Bronchial epithelial cell (primary cell): ENCODE measurements around the gene NDUFAF2. TPM values are rescaled to one million over a fixed set of nuclear protein-coding genes. Genes with fewer than 3 reads are reported as not detected.
"Not testable (repeated sequence)": the region's sequence is repeated elsewhere in the genome, so short reads cannot be mapped to it uniquely, and the experiment has no call there.

Experiments used
- DNase-seq: peaks from one replicate; pipeline ENCODE4 v3.0.0-alpha.2; 2010; ENCODE audit warnings: low read depth
- FAIRE-seq: peaks from 2 replicates; lab custom pipeline; 2011; peaks lifted over from hg19 to GRCh38; lab: Jason Lieb, UNC
- H3K27me3 ChIP-seq: 2 replicates; pipeline ENCODE4 v1.5.1; 2011; ENCODE audit warnings: low read length; ENCODE audit not compliant: control insufficient read depth, insufficient read depth
- H3K36me3 ChIP-seq: 2 replicates; pipeline ENCODE4 v1.5.1; 2011; ENCODE audit warnings: low read length; ENCODE audit not compliant: control insufficient read depth, insufficient read depth
- H3K4me3 ChIP-seq: 2 replicates; pipeline ENCODE4 v1.5.1; 2011; ENCODE audit warnings: mild to moderate bottlenecking, low read depth, low read length, control low read depth
- CTCF ChIP-seq: IDR thresholded peaks from 2 replicates; pipeline ENCODE4 v1.5.1; 2011; ENCODE audit warnings: mild to moderate bottlenecking, moderate library complexity, low read length, control low read depth, inconsistent platforms; ENCODE audit not compliant: insufficient read depth, severe bottlenecking
- total RNA-seq: library from RNA; depleted of rRNA; stranded (reverse); fragments of >200 nt; gene quantifications from 2 replicates; pipeline ENCODE4 v1.2.1, GENCODE V29; 2014

The NDUFAF2 gene
- total RNA-seq, 1 donor from 2014 or later, result 40.5 TPM

GRCh38 chr5:61180886-61181285 is 235.9 kb downstream of the NDUFAF2 start:
- Histone ChIP-seq H3K36me3 (no peaks in the 10 kb centered on the region), H3K27me3 (no peaks in the 10 kb centered on the region), H3K4me3 (peak overlapping the region; percentile 0)
- TF ChIP-seq CTCF, result no peak
- peak; percentile 18 for DNase-seq
- FAIRE-seq, result no peak

GRCh38 chr5:61182449-61182848 is 237.4 kb downstream of the NDUFAF2 start:
- no peak for FAIRE-seq
- no peak for DNase-seq
- no peak overlapping the region for H3K4me3 ChIP-seq
- no peak for TF ChIP-seq CTCF
- H3K27me3 ChIP-seq, result no peaks in the 10 kb centered on the region
- no peaks in the 10 kb centered on the region for H3K36me3 ChIP-seq

- H3K4me3 ChIP-seq, result no peak overlapping the region
- no peaks in the 10 kb centered on the region for H3K36me3 ChIP-seq
- FAIRE-seq (no peak), DNase-seq (no peak)
- H3K27me3 ChIP-seq, result no peaks in the 10 kb centered on the region
- no peak for TF ChIP-seq CTCF
Observed at GRCh38 chr5:61183538-61183937, 238.5 kb downstream of the NDUFAF2 start.

- no peaks in the 10 kb centered on the region for H3K36me3 ChIP-seq
- FAIRE-seq (no peak), DNase-seq (no peak)
- no peak overlapping the region for H3K4me3 ChIP-seq
- no peaks in the 10 kb centered on the region for H3K27me3 ChIP-seq
- TF ChIP-seq CTCF, result no peak
Observed at GRCh38 chr5:61184708-61185107, 239.7 kb downstream of the NDUFAF2 start.

- Histone ChIP-seq H3K36me3 (no peaks in the 10 kb centered on the region), H3K27me3 (no peaks in the 10 kb centered on the region), H3K4me3 (no peak overlapping the region)
- FAIRE-seq (peak; percentile 87), DNase-seq (no peak)
- no peak for TF ChIP-seq CTCF
Observed at GRCh38 chr5:61186634-61187033, 241.6 kb downstream of the NDUFAF2 start.

- not testable (repeated sequence) for H3K36me3 ChIP-seq, FAIRE-seq, H3K27me3 ChIP-seq, DNase-seq, H3K4me3 ChIP-seq
Observed at GRCh38 chr5:61187352-61187751, 242.3 kb downstream of the NDUFAF2 start.

GRCh38 chr5:61187826-61188225 is 242.8 kb downstream of the NDUFAF2 start:
- not testable (repeated sequence) for H3K4me3 ChIP-seq, FAIRE-seq, H3K36me3 ChIP-seq, DNase-seq, H3K27me3 ChIP-seq
